Endothelial cell of umbilical vein (primary cell): Measurements from ENCODE around the gene FKBP8.

Experiments
- JUN ChIP-seq: IDR thresholded peaks from 2 replicates; pipeline ENCODE4 v1.6.1; 2011; ENCODE audit warnings: borderline replicate concordance, low read depth; ENCODE audit not compliant: insufficient read length, insufficient read depth
- MYC ChIP-seq: IDR thresholded peaks from one replicate; pipeline ENCODE4 v1.6.1; 2011; ENCODE audit warnings: mild to moderate bottlenecking, low read depth, low read length
- POLR2A ChIP-seq: IDR thresholded peaks from 2 replicates; pipeline ENCODE4 v1.6.1; 2012; ENCODE audit warnings: low read depth, mild to moderate bottlenecking, control low read depth, low read length
- POLR2AphosphoS5 ChIP-seq: IDR thresholded peaks from 2 replicates; pipeline ENCODE4 v1.6.1; 2012; ENCODE audit warnings: low read depth, mild to moderate bottlenecking, control low read depth, low read length, moderate library complexity; ENCODE audit not compliant: insufficient read depth
- TF ChIP-seq, protein P1 (sequence below), 2 donors: IDR thresholded peaks; 1 replicate in 1 of 2; 2 replicates in 1 of 2; pipeline ENCODE4 v1.5.1; 2011; ENCODE audit warnings: low read length in 2 of 2, mild to moderate bottlenecking in 2 of 2, moderate library complexity in 2 of 2, control low read depth in 1 of 2, inconsistent platforms in 1 of 2, low read depth in 1 of 2; ENCODE audit not compliant: insufficient read depth in 1 of 2; ENCODE audit errors: extremely low read depth in 1 of 2

DNA sequence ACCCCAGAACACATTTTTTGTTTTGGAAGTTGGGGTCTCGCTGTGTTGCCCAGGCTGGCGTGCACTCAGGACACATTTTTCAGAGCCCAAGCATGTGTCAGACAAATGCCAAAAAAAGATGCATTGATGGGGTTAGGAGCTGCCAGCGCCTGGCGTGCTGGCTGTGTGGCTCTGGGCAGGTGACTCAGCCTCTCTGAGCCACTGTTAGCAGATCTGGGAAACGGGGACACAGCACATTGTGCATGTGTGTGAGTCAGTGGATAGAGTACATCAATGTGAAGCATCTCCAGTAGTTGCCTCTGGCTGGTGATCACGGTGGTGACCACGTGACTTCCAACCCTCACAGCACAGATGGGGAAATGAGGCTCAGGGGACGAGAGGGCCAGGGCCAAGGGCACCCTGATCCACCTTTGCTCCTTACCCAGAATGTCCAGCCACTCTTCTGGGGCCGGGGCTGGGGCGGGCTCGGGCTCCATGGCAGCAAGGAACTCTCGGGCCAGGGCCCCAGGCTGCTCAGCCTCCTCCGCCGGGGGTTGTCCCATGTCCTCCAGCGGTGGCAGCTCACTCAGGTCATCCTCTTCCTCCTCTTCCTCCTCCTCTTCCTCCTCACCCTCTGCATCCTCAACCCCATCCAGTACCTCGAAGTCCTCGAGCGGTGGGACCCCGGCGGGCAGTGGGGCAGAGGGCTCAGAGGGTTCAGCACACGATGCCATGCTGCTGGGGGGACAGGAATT lies 1.9 kb downstream of the FKBP8 start:
- no peak for TF ChIP-seq POLR2A
- TF ChIP-seq POLR2AphosphoS5, result no peak
- TF ChIP-seq JUN, result no peak
- TF ChIP-seq MYC, result no peak
- TF ChIP-seq, protein P1, sequence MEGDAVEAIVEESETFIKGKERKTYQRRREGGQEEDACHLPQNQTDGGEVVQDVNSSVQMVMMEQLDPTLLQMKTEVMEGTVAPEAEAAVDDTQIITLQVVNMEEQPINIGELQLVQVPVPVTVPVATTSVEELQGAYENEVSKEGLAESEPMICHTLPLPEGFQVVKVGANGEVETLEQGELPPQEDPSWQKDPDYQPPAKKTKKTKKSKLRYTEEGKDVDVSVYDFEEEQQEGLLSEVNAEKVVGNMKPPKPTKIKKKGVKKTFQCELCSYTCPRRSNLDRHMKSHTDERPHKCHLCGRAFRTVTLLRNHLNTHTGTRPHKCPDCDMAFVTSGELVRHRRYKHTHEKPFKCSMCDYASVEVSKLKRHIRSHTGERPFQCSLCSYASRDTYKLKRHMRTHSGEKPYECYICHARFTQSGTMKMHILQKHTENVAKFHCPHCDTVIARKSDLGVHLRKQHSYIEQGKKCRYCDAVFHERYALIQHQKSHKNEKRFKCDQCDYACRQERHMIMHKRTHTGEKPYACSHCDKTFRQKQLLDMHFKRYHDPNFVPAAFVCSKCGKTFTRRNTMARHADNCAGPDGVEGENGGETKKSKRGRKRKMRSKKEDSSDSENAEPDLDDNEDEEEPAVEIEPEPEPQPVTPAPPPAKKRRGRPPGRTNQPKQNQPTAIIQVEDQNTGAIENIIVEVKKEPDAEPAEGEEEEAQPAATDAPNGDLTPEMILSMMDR (IDR thresholded peaks at IDR 0.05; ENCODE audit: extremely low read depth in 1 of 2, insufficient read depth in 1 of 2, low read depth in 1 of 2, low read length in 2 of 2), result no peak
